ENCODE data around the gene CLCN3.
"Not testable (repeated sequence)": the region's sequence is repeated elsewhere in the genome, so short reads cannot be mapped to it uniquely, and the experiment has no call there.

Gene CLCN3

GRCh38 chr4:169619958-169620879 lies at the start of gene CLCN3:
TSS of gene CLCN3 (plus strand) at chr4:169620578. CDS start at chr4:169635929, 15,351 bp downstream.
- DNase-seq, result peak; percentile 96

- not testable (repeated sequence) for DNase-seq
Measured at GRCh38 chr4:169571012-169571411, 49.4 kb upstream of the CLCN3 start.

GRCh38 chr4:169571435-169571834 lies 48.9 kb upstream of the CLCN3 start:
- no peak for DNase-seq

GRCh38 chr4:169573889-169574288 lies 46.5 kb upstream of the CLCN3 start:
- no peak for DNase-seq

GRCh38 chr4:169582203-169582602 lies 38.2 kb upstream of the CLCN3 start:
- DNase-seq, result no peak

GRCh38 chr4:169582706-169583105 lies 37.7 kb upstream of the CLCN3 start:
- DNase-seq, result no peak

GRCh38 chr4:169583563-169583962 lies 36.8 kb upstream of the CLCN3 start:
- DNase-seq, result no peak

GRCh38 chr4:169593050-169593560 lies 27.3 kb upstream of the CLCN3 start:
- no peak for DNase-seq

GRCh38 chr4:169594560-169595195 lies 25.7 kb upstream of the CLCN3 start:
- no peak for DNase-seq

GRCh38 chr4:169601016-169601771 lies 19.2 kb upstream of the CLCN3 start:
- DNase-seq, result no peak

- no peak for DNase-seq
Measured at GRCh38 chr4:169603312-169603711, 17.1 kb upstream of the CLCN3 start.

GRCh38 chr4:169604131-169604900 lies 16.1 kb upstream of the CLCN3 start:
- no peak for DNase-seq

- DNase-seq, result no peak
Measured at GRCh38 chr4:169604903-169605331, 15.5 kb upstream of the CLCN3 start.

GRCh38 chr4:169611157-169611556 lies 9.2 kb upstream of the CLCN3 start:
- no peak for DNase-seq

- peak; percentile 95 for DNase-seq
Measured at GRCh38 chr4:169611991-169612870, 8.1 kb upstream of the CLCN3 start, which contains the start of gene NEK1. TSS of gene NEK1 (minus strand) at chr4:169612583. CDS start at chr4:169602630, 9,953 bp downstream.

GRCh38 chr4:169612871-169613859 lies 7.2 kb upstream of the CLCN3 start:
- DNase-seq, result peak; percentile 91

GRCh38 chr4:169615467-169616106 lies 4.8 kb upstream of the CLCN3 start:
- DNase-seq, result no peak

- DNase-seq, result no peak
Measured at GRCh38 chr4:169616846-169617245, 3.5 kb upstream of the CLCN3 start.

- no peak for DNase-seq
Measured at GRCh38 chr4:169617306-169617705, 3.1 kb upstream of the CLCN3 start.
